ENCODE measurements around the gene TAF1. TPM values are rescaled to one million over a fixed set of nuclear protein-coding genes. Genes with fewer than 3 reads are reported as not detected.

TAF1 gene
- total and polyA plus RNA-seq, 2 experiments from 2014 or later: 6.7 to 26.9 TPM

GRCh38 chrX:71439896-71440295 is 73.7 kb downstream of the TAF1 start:
- no peaks in the 10 kb centered on the region for H3K9me3 Mint-ChIP-seq
- H3K4me1 Mint-ChIP-seq: no peaks in the 10 kb centered on the region
- no peak for TF ChIP-seq EZH2phosphoT487 (IDR thresholded peaks at IDR 0.05; ENCODE audit: unreplicated experiment)
- TF ChIP-seq ZNF462 (CRISPR knock-in tag; IDR thresholded peaks at IDR 0.05): no peak
- TF ChIP-seq CTCF (conservative IDR thresholded peaks at IDR 0.05; ENCODE audit: low read depth in 2 of 2): no peak
- no peak for TF ChIP-seq EZH2 (IDR thresholded peaks at IDR 0.05; ENCODE audit: low read depth, unreplicated experiment)
- no peak for TF ChIP-seq ZNF331 (CRISPR knock-in tag; IDR thresholded peaks at IDR 0.05; ENCODE audit: low read depth)
- TF ChIP-seq STAT1 (IDR thresholded peaks at IDR 0.05; ENCODE audit: unreplicated experiment): no peak
- no peak for TF ChIP-seq NANOG (IDR thresholded peaks at IDR 0.05; ENCODE audit: borderline replicate concordance)
- TF ChIP-seq POLR2AphosphoS5 (IDR thresholded peaks at IDR 0.05; ENCODE audit: low read depth): no peak
- TF ChIP-seq ETS1 (IDR thresholded peaks at IDR 0.05): no peak
- TF ChIP-seq REST (IDR thresholded peaks at IDR 0.05; ENCODE audit: unreplicated experiment): no peak
- no peak for TF ChIP-seq JUNB (IDR thresholded peaks at IDR 0.05; ENCODE audit: unreplicated experiment)
- TF ChIP-seq ZNF114 (CRISPR knock-in tag; IDR thresholded peaks at IDR 0.05): no peak
- TF ChIP-seq CREB1 (CRISPR knock-in tag; IDR thresholded peaks at IDR 0.05; ENCODE audit: low read depth): no peak
- Histone ChIP-seq H3K4me3 (no peak overlapping the region), H3F3A (replicated peaks; ENCODE audit: low read depth) (no peaks in the 10 kb centered on the region), H3K27me3 (ENCODE audit: insufficient read depth) (no peaks in the 10 kb centered on the region), H3K9me2 (ENCODE audit: insufficient read depth) (no peaks in the 10 kb centered on the region), H2AFZ (no peak overlapping the region), H3K79me2 (replicated peaks; ENCODE audit: insufficient read depth) (no peaks in the 10 kb centered on the region), H3K36me3 (ENCODE audit: insufficient read depth) (peaks cover 7% of the 10 kb centered on the region; the same call in 1 of the 2 replicates), H4K20me1 (replicated peaks; ENCODE audit: insufficient read depth) (no peaks in the 10 kb centered on the region), H3K4me1 (ENCODE audit: insufficient read depth) (no peaks in the 10 kb centered on the region), H3K4me2 (no peak overlapping the region), H3K27ac (ENCODE audit: low read depth) (no peak overlapping the region)
- peaks cover 41% of the 10 kb centered on the region for H3K36me3 Mint-ChIP-seq (ENCODE audit: low read depth)
- no peak overlapping the region for H3K4me3 Mint-ChIP-seq
- no peak overlapping the region for H3K27ac Mint-ChIP-seq
- DNase-seq (ENCODE audit: low spot score) (no peak), ATAC-seq (no peak)
- peaks cover 3% of the 10 kb centered on the region for H3K27me3 Mint-ChIP-seq (ENCODE audit: insufficient read depth, low read depth, poor library complexity)
